HG02981 (cell line): Measurements from ENCODE around the gene MC4R.

ENCODE experiments used
- ATAC-seq: cut with Tn5 transposase; IDR thresholded peaks from one replicate; pipeline ENCODE4 v1.9.1; 2021; ENCODE audit warnings: mild to moderate bottlenecking, moderate library complexity; ENCODE audit not compliant: unreplicated experiment

Gene MC4R

GRCh38 chr18:60329131-60329530 is 43.4 kb downstream of the MC4R start:
- no peak for ATAC-seq

DNA sequence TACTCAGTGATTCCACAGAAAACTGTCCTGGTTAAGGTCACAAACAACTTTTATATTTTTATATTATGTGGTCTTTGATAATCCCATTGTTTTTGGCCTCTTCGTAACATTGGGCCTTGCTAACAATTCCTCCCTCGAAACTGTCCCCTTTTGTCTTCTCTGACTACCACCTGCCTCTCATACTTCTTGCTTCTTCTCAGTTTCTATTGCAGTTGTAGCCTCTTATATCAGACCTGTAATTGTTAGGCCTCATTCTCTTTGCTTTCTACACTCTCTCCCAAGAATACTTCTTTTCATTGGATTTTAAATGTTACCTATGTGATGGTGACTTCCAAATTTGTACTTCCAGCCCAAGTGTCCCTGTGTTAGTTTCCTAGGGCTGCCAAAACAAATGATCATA is 44.7 kb downstream of the MC4R start:
- no peak for ATAC-seq

DNA sequence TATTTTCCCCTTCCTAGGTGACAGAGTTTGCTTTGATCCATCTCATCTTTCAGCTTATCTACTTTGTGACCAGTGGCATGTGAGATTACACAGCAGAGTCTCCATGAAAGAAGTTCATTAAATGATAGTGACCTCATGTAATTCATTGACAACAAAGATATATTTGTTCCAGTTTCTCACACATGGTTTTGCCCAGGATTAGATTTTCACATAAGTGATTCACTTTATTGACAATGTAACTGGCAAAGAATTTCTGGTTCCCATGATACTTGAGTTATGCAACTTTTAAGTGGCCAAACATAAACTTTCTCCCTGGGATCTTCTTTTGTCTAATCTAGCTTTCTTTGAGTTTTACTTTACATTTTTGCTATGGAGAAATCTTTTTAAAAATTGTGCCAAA is 50.0 kb downstream of the MC4R start:
- no peak for ATAC-seq
